Kidney glomerular epithelial cell (primary cell): Measurements from ENCODE around the gene SNX21.
A peak's percentile ranks its signal among the peaks of the same experiment; 100 is the strongest.
"Not testable (repeated sequence)": the region's sequence is repeated elsewhere in the genome, so short reads cannot be mapped to it uniquely, and the experiment has no call there.

ENCODE experiments used
- DNase-seq: peaks from one replicate; lab custom pipeline; 2025; lab: John Stamatoyannopoulos, UW

Gene SNX21

DNA sequence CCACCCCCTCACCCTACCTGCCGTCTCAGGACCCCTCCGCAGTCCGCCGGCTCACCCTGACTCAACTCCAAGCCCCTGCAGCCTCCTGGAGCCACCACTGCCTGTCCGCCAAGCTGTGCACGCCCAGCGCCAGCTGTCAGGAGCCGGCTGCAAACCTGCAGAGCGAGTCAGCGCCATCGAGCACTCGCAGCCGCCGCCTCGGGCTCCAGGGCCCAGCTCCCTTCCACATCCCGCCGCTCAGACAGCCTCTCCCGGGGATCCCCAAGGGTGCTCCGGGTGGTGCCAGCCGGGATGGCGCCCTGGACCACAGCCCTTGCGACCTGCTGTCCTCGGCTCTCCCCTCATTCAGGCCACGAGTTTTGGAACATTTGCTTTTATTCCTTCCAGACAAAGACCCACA, 10.7 kb upstream of the SNX21 start:
- DNase-seq = no peak

DNA sequence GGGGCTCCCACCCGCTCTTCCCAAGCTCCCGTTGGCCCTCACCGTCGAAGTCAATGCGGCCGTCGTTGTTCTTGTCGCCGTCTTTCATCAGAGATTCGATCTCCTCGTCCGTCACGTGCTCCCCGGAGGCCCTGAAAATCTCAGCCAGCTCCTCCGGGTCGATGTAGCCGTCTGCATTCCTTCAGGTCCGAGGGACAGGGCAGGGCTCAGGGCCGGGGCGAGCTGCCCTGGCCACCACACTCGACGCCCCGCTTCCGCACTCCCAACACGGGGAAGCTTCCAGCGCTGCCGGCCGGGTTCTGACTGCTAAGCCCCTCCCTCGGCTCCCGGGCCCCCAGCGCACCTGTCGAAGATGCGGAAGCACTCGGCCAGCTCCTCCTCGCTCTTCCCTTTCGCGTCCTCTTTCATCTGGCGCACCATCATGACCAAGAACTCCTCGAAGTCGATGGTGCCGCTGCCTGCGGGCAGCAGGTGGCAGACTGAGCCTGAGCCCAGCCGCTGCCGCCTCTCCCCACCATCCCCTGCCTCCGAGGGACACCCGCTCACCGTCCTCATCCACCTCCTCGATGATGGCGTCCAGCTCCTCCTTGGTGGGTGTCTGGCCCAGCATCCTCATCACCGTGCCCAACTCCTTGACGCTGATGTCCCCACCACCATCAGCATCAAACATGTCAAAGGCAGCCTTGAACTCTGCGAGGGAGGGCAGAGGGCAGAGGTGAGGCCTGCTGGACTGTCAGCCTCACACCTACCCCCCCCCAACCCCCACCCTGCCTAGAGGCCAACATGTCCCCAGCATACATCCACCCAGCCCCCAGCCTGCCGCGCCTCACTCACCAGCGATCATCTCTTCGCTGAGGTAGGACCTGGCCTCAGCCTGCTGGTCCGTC, 9.4 kb upstream of the SNX21 start:
- no peak for DNase-seq

DNA sequence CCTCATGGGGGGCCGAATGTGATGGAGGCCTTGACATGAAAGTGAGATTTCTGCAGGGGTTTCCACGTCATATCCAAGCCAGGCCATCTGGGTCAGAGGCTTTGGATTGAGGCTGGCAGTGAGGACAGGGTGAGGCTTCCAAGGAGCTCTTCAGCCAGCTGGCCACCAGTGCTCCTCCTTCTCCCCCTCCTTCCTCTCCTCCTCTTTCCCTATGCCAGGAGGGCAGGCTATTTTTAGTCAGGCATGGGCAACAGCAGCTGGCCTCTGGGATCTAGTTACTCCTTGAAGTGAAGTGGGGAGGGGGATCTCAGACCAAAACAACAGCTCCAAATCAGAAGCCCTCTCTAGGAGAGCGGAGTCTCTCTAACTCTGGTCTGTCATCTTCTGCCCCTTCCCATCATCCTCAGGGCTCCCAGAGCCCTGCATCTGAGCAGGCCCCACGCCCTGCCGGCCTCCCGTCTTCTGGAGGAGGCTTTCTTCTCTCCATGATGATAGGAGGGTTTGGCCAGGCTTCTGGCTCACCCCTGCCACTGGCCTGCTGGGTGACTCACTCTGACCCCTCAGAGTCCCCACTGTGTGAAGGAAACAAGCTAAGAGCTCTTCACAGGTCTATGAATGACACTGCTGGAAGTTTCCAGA, 7.1 kb upstream of the SNX21 start:
- no peak for DNase-seq

DNA sequence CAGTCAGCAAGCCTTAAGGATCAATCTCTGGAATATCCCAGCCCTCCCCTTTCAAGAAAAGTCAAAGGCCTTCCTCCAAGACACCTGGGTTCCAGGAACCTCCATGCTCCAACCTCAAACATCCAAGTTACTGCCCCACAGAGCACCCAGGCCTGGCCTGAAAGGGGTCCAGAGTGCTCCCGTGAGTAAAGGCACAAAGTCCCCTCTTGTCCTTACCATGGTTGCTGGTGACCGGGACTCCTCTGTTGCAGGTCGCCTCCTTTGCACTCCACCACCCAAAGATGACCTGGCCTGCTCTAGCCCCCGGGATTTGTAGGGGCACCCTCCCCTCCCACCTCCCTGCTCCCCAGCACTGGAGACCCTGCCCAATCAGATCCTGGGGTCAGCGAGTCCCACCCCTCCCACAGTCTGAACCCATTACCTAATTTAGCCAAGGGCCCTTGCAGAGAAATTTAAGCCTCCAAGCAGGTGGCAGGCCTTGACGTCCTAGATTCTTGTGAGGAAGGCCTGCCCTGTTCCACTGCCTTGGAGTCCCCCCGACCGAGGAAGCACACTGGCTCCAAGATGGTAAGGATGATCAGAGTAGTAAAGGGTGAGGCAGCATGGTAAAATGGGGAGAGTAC, 6.5 kb upstream of the SNX21 start, which contains the start of gene TNNC2:
Gene TNNC2, minus strand, starts transcription at position 283 of the 623 bp plus-strand sequence. Its CDS starts 64 bp downstream, at position 219.
- DNase-seq = no peak

DNA sequence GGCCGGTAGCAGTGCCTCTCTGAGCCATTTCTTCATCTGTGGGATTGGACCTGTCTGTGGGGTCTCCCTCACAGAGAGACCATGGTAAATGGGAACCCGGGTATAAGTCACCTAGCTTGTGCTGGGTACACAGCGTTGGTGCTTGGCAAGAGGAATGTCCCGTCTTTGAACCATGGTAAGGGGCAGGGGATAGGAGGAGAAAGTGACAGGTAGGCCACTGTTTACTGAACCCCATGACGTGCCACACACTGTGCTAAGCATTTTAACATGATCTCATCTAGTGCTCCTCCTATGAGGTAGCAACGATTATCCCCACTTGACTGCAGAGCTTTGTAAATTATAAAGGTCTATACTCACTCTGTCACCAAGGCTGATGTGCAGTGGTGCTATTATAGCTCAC, 5.9 kb upstream of the SNX21 start:
- no peak for DNase-seq

DNA sequence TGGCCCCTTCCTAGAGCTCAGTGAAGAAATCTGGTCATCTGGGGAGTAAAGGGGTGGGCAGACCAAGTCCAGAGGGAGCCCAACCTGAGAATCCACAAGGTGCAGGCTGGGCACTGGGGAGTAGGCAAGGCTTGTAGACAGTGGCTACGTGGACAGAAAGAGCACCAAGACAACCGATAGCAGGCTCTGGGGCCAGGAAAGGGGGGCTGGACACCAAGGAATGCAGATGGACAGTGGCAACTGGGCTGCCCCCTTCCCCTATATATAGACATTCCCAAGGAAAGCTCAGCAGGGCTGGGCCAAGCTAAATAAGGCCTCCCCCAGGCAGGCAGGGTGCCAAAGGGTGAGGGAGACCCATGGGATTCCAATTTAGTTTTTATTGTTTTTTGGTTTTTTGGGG, 5.0 kb upstream of the SNX21 start:
- no peak for DNase-seq

DNA sequence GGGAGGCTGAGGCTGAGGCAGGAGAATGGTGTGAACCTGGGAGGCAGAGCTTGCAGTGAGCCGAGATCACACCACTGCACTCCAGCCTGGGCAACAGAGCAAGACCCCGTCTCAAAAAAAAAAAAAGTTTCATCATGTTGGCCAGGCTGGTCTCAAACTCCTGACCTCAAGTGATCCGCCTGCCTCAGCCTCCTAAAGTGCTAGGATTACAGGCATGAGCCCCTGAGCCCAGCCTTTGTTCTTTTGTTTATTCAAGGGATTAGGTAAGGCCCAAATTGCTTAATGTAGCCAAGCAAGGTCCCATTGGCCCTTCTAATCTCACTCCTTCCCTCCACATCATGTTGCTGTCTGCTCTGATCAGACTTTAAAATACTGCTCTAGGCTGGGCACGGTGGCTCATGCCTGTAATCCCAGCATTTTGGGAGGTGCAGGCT, 3.9 kb upstream of the SNX21 start:
- not testable (repeated sequence) for DNase-seq

DNA sequence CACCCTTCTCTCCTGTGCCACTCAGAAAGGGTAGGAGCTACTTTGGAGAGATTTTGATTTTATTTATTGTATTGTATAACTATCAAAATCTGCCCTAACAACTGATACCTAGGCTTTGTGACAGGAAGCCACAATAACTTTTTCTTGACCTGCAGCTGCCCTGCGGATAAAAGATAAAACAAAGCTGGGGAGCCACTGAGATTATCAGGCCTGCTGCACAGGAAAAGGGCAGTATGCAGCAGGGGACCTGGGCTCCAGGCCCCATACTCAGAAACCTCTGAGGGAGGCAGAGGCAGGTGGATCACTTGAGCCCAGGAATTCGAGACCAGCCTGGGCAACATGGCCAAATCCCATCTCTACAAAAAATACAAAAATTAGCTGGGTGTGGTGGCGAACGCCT, 980 bp upstream of the SNX21 start:
- DNase-seq = no peak

DNA sequence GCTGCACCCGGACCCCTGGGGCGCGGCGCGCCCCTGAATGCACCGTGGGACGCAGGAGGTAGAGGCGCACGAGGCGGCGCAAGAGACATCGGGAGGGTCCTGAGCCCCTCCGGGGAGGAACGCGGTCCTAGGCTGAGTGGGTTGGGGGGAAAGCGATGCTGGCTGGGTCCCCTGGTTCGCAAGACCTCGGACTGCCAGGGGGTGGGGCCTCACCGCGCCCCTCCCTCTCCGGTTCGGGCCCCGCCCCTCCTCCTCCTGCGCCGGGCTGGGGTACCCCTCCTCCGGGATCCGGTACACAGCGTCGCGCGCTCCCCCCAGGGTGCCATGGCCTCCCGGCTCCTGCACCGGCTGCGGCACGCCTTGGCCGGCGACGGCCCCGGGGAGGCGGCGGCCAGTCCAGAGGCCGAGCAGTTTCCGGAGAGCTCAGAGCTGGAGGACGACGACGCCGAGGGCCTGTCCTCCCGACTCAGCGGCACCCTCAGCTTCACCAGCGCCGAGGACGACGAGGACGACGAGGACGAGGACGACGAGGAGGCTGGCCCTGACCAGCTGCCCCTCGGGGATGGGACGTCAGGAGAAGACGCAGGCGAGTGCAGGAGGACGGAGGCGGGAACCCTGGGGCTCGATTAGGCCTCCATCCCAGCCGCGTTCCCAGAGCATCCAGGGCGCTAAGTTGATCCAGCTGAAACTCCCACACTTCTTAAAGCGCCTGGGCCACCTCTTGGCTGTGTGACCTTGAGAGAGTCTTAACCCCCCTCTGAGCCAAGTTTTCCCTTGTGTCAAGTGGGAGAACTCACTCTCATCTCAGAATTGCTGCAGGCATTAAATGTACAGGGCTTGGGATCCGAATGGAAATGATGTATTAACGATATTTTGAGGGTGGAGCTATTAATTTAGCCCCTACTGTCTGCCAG, 541 bp downstream of the SNX21 start:
- peak; percentile 36 for DNase-seq

DNA sequence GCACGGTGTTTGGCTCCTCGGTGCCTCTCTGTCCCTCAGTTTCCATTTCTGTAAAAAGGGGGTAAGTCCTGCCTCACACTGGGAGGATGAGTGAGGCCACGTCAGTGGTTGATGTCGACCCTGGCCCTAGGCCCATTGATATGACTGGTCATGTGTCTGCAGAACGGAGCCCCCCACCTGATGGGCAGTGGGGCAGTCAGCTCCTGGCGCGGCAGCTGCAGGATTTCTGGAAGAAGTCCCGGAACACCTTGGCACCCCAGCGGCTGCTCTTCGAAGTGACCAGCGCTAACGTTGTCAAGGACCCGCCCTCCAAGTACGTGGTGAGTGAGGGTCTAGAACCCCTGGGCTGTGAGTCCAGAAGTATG, 1.2 kb downstream of the SNX21 start:
- DNase-seq = no peak

DNA sequence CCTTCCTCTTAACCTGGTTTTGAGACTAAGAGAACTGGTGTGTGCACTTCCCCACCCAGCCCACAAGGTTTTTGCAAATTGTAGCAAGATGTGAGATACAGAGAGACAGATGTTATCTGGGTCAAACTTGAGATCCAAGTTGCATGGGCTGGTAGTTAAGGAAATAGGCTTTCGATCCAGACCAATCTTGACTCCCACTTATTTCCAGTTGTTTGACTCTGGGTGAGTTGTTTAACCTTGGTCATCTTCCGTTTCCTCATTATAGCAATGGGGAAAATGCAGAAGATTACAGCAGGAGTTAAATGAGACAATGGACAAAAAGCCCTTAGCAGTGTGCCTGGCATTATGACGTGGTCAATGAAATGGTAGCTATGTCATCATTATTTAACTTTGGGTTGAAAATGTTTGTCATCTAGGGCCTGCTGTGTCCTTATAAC, 1.7 kb downstream of the SNX21 start:
- DNase-seq = no peak

DNA sequence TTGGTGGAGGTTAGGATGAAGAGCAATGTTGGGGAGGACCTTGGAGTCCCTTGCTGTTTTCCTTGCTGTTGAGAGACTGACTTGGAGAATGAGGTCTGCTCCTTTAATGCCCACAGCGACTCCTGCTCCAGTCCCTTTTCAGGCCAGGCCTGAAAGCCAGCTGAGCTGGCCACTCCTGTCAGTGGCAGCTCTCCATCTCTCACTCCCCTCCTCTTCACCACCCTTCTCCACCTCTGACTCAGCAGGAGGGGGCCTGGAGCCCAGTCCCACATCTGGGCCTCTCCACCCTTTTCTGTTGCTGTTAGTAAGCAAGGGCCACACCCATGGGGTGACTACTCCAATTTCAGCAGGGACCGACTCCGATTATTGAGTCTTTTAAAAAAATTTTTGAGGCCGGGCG, 2.2 kb downstream of the SNX21 start:
- DNase-seq = no peak

DNA sequence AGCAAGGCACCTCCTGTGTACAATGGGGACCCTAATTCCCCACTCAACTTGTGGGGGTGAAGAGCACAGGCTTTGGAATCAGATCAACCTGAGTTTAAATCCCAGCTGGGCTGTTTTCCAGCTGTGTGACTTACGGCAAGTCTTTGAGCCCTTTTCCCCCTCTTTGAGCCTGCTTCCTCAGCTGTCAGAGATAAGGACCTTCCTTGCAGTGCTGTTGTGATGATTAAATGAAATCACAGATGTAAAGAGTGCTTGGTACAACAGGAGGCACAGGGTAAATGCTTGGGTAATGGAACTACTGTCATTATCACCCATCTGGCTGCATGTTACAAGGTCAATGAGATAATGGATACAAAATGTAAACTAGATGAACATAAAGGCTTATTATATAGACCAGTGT, 3.2 kb downstream of the SNX21 start:
- DNase-seq = no peak

DNA sequence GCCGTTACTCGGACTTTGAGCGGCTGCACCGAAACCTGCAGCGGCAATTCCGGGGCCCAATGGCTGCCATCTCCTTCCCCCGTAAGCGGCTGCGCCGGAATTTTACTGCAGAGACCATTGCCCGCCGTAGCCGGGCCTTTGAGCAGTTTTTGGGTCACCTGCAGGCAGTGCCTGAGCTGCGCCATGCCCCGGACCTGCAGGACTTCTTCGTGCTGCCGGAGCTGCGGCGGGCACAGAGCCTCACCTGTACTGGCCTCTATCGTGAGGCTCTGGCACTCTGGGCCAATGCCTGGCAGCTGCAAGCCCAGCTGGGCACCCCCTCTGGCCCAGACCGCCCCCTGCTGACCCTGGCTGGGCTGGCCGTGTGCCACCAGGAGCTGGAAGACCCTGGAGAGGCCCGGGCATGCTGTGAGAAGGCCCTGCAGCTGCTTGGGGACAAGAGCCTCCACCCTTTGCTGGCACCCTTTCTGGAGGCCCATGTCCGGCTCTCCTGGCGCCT, 7.2 kb downstream of the SNX21 start:
- no peak for DNase-seq

DNA sequence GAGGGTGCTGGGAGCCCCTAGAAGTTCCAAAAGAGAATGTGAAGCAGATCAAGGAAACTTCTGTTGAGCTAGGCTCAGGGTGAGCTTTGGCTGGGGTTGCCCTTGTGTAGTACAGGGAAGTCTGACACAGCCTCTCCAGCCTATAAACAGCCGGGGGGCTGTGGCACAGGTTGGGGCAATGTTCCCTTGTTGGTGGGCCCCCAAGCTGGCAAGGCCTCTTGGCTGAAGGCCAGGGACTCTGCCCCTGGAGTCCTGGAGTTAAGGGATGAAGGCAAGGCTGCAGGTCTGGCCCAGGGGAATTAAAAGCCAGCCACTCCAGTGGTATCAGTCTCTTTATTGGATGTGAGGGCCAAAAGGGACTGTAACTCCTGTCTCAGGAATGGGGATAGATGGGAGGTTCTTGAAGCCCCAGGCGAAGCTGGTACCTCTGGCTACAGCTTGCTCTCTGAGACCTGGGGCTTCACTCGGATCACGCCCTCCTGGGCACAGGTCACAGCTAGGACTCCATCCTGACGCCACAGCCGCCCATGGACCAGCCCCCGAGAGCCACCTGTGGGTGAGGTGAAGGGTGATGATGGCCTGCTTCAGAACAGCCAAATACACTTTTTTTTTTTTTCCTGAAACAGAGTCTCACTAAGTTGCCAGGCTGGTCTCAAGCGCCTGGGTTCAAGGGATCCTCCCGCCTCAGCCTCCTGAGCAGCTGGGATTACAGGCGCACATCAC, 8.0 kb downstream of the SNX21 start:
- no peak for DNase-seq

DNA sequence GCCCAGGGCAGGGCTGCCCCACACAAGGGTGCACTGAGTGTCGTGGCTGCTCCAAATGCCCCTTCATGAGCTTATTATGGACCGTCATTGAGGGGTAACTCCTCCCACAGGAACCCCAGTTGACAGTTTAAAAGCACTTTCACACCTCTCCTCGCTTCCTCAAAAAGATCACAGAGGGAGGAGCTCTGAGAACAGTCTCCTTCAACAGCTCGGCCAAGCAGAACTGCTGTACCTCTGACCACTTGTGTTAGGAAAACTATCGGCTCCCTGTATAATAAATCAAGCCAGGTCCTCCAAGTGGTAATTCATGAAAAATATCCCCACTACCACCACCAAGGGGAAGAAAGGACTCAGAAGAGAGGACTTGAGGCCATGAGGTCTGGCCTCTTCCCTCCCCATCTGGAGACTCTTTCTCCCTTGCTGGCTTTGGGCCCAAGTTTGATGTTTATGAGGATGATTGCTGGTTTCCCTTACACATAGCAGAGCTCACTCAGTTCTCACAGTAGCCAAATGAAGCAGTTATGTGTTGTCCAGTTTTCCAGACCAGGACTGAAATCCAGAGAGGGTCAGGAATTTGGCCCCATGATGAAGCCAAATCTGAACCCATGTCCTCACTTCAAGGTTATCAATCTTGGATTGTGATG, 8.7 kb downstream of the SNX21 start:
- DNase-seq = no peak

DNA sequence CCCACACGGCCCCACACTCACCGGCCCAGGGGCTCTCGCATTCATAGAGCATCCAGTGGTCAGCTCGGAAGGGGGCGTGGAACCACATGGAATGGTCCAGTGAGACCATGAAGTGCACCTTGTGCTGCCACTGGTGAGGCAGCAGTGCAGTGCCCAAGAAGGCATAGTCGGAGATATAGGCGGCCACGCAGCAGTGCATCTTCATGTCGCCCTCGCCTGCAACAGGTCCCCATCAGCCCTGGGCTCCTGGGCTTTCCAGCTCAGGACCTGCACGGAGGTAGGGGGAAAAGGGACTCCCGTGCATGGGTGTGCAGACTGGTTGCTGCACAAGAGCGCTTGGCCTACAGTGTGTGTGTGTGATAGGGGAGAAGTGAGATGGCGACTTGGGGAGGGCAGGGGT, 9.9 kb downstream of the SNX21 start:
- DNase-seq = no peak

DNA sequence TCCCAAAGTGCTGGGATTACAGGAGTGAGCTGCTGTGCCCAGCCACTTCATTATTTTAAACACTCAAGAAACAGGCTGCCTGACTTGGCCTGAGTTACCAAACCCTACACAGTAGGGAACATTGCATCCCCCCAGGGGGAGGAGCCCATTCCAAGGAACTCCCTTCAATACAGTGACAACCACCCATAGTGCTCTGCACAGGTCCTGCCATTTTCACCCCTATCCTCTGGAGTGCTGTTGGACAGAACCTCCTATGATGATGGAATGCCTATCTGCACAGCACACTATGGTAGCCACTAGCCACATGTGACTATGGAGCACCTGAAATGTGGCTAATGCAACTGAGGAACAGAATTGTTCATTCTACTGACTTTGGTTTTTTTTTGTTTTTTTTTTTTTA, 11.9 kb downstream of the SNX21 start:
- DNase-seq = no peak

DNA sequence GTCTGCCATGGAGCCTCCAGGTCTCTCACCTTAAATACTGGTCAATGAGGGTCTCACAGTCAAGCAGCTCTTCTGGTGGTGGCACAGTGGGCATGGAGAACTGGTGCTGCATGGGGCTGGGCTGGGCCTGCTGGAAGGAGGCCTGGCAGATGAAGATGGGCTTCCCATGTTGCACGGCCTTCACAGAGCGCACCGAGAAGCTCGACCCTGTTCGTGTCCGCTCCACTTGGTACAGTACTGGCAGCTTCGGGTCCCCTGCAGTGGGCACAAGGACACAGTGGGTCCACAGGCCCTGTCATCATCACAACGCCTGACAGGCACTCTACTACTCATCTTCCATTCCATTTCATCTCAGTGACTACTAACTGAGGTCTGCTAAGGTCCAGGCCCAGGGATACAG, 14.8 kb downstream of the SNX21 start:
- DNase-seq = no peak

DNA sequence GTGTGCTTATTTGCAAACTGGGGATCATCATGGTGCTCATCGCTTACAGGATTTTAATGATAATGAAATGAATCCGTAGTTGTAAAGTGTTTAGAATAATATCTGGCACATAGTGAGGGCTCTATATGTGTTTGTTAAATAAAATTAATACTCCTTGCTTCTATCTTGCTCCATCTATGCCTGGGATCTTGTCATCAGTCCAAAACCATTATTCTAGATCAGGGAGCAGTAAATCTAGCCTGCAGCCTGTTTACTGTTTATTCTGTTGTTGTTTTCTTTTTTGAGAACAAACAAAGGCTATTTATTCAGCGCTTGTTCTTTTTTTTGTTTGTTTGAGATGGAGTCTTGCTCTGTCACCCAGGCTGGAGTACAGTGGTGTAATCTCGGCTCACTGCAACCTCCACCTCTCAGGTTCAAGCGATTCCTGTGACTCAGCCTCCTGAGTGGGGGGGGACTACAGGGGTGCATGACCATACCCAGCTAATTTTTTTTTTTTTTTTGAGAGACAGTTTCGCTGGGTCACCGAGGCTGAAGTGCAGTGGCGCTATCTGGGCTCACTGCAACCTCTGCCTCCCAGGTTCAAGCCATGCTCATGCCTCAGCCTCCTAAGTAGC, 15.5 kb downstream of the SNX21 start:
- DNase-seq = no peak
